Measurements from ENCODE around the gene TMEM126B. TPM values are rescaled to one million over a fixed set of nuclear protein-coding genes. Genes with fewer than 3 reads are reported as not detected.

Gene TMEM126B
- total RNA-seq, 1 donor from 2014 or later, result 29.5 TPM

DNA sequence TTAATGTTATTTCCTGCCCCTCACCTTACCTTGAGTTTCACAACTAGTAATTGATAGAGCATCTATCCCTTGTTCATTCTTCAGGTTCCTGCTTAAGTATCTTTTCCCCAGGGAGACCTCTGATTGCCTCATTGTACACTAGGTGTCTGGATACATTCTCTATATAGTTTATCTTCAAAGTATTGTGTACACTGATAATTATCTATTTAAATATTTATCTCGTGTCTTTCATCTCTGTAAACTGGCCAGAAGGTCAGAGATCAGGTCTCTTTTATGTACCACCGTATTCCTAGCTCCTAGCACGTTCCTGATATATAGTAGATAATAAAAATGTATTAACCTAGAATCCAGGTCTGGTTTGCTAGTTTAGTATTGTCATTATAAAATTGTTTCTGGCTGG, 6.4 kb downstream of the TMEM126B start:
- TF ChIP-seq, protein P1, sequence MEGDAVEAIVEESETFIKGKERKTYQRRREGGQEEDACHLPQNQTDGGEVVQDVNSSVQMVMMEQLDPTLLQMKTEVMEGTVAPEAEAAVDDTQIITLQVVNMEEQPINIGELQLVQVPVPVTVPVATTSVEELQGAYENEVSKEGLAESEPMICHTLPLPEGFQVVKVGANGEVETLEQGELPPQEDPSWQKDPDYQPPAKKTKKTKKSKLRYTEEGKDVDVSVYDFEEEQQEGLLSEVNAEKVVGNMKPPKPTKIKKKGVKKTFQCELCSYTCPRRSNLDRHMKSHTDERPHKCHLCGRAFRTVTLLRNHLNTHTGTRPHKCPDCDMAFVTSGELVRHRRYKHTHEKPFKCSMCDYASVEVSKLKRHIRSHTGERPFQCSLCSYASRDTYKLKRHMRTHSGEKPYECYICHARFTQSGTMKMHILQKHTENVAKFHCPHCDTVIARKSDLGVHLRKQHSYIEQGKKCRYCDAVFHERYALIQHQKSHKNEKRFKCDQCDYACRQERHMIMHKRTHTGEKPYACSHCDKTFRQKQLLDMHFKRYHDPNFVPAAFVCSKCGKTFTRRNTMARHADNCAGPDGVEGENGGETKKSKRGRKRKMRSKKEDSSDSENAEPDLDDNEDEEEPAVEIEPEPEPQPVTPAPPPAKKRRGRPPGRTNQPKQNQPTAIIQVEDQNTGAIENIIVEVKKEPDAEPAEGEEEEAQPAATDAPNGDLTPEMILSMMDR (IDR thresholded peaks at IDR 0.05; ENCODE audit: unreplicated experiment), result no peak
- H3K4me1 Mint-ChIP-seq, result peaks cover 1% of the 10 kb centered on the region
- H3K9me3 Mint-ChIP-seq, result no peaks in the 10 kb centered on the region
- no peaks in the 10 kb centered on the region for H3K27me3 Mint-ChIP-seq (ENCODE audit: low read depth)
- DNase-seq (ENCODE audit: low spot score in 2 of 2, unreplicated experiment in 2 of 2), result no peak
- H3K4me3 Mint-ChIP-seq, result no peak overlapping the region
- H3K36me3 Mint-ChIP-seq, result peaks cover 17% of the 10 kb centered on the region
- H3K27ac Mint-ChIP-seq, result no peak overlapping the region

- peak; percentile 29 to 55 for DNase-seq (ENCODE audit: low spot score in 2 of 2, unreplicated experiment in 2 of 2)
- H3K4me3 Mint-ChIP-seq, result peak overlapping the region; percentile 20
- H3K9me3 Mint-ChIP-seq, result no peaks in the 10 kb centered on the region
- TF ChIP-seq, protein P1 (IDR thresholded peaks at IDR 0.05; ENCODE audit: unreplicated experiment), result no peak
- H3K27ac Mint-ChIP-seq, result peak overlapping the region; percentile 83
- peaks cover 4% of the 10 kb centered on the region for H3K36me3 Mint-ChIP-seq
- peaks cover 25% of the 10 kb centered on the region for H3K4me1 Mint-ChIP-seq
- peaks cover 21% of the 10 kb centered on the region for H3K27me3 Mint-ChIP-seq (ENCODE audit: low read depth)
Measured at GRCh38 chr11:85643191-85643614, 14.8 kb downstream of the TMEM126B start.

- H3K4me1 Mint-ChIP-seq, result peaks cover 37% of the 10 kb centered on the region
- H3K9me3 Mint-ChIP-seq, result no peaks in the 10 kb centered on the region
- no peak for DNase-seq (ENCODE audit: low spot score in 2 of 2, unreplicated experiment in 2 of 2)
- peak overlapping the region; percentile 99 for H3K27ac Mint-ChIP-seq
- TF ChIP-seq, protein P1 (IDR thresholded peaks at IDR 0.05; ENCODE audit: unreplicated experiment), result no peak
- peak overlapping the region; percentile 94 for H3K4me3 Mint-ChIP-seq
- peaks cover 16% of the 10 kb centered on the region for H3K27me3 Mint-ChIP-seq (ENCODE audit: low read depth)
- H3K36me3 Mint-ChIP-seq, result peaks cover 3% of the 10 kb centered on the region
Measured at GRCh38 chr11:85647078-85647477, 18.7 kb downstream of the TMEM126B start.

GRCh38 chr11:85647604-85648299, 19.4 kb downstream of the TMEM126B start, which contains the start of gene TMEM126A:
Gene TMEM126A, plus strand, starts transcription at chr11:85647967. Its CDS starts 2,289 bp downstream, at chr11:85650256.
- H3K27me3 Mint-ChIP-seq (ENCODE audit: low read depth), result peaks cover 13% of the 10 kb centered on the region
- peaks cover 37% of the 10 kb centered on the region for H3K4me1 Mint-ChIP-seq
- no peaks in the 10 kb centered on the region for H3K9me3 Mint-ChIP-seq
- peak within 1 kb of the TSS; percentile 94 for H3K4me3 Mint-ChIP-seq
- peaks cover 3% of the 10 kb centered on the region for H3K36me3 Mint-ChIP-seq
- peak within 1 kb of the TSS; percentile 99 for H3K27ac Mint-ChIP-seq
- TF ChIP-seq, protein P1 (IDR thresholded peaks at IDR 0.05; ENCODE audit: unreplicated experiment), result no peak
- peak; percentile 54 to 88 for DNase-seq (ENCODE audit: low spot score in 2 of 2, unreplicated experiment in 2 of 2)

GRCh38 chr11:85651118-85651517, 22.7 kb downstream of the TMEM126B start:
- peaks cover 7% of the 10 kb centered on the region for H3K36me3 Mint-ChIP-seq
- TF ChIP-seq, protein P1 (IDR thresholded peaks at IDR 0.05; ENCODE audit: unreplicated experiment), result no peak
- H3K27ac Mint-ChIP-seq, result no peak overlapping the region
- H3K4me1 Mint-ChIP-seq, result peaks cover 22% of the 10 kb centered on the region
- H3K4me3 Mint-ChIP-seq, result no peak overlapping the region
- no peaks in the 10 kb centered on the region for H3K27me3 Mint-ChIP-seq (ENCODE audit: low read depth)
- no peaks in the 10 kb centered on the region for H3K9me3 Mint-ChIP-seq
- no peak for DNase-seq (ENCODE audit: low spot score in 2 of 2, unreplicated experiment in 2 of 2)
